ENCODE results near the gene RYR2.
A peak's percentile ranks its signal among the peaks of the same experiment; 100 is the strongest.

The RYR2 gene

DNA sequence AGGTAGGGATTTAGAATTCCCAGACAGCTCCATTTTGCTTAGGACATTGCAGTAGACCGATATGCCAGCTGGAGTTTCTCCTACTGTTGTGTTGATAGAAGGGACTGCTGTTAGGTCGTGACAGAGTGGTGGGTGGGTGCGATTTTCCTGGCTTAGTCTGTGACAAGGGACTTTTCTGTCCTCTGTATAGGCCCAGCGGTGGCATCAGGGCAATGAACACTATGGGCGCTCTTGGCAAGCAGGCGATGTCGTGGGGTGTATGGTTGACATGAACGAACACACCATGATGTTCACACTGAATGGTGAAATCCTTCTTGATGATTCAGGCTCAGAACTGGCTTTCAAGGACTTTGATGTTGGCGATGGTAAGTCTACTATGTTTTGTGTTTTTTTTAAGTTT, 527.0 kb downstream of the RYR2 start:
- no peak for DNase-seq (ENCODE audit: low read depth)

DNA sequence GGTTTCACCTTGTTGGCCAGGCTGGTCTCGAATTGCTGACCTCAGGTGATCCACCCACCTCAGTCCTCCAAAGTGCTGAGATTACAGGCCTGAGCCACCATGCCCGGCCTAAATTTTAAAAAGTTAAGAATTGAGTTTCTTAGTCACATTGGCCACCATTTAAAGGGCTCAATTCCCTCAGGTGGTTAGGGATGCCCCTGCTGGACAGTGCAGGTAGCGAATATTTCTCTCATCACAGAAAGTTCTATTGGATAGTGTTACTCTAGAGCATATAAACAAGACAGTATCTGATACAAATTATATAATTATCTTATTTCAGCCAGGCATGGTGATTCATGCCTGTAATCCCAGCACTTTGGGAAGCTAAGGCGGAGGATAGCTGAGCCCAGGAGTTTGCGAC, 528.5 kb downstream of the RYR2 start:
- no peak for DNase-seq (ENCODE audit: low read depth)

DNA sequence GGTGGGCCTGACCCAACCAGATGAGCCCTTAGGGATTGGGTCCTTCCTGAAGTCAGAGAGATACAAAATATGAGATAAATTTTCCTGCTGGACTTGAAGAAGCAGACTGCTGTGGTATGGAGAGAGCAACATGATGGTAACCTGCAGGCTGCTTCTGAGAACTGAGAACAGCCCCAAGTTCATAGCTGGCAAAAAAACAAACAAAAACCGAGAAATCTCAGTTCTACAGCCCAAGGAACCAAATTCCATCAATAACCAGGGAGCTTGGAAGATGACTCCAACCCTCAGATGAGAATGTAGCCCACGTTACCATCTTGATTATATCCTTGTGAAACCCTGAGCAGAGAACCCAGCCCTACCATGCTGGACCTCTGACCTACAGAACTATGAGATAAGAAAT, 532.6 kb downstream of the RYR2 start:
- DNase-seq (ENCODE audit: low read depth) = no peak

DNA sequence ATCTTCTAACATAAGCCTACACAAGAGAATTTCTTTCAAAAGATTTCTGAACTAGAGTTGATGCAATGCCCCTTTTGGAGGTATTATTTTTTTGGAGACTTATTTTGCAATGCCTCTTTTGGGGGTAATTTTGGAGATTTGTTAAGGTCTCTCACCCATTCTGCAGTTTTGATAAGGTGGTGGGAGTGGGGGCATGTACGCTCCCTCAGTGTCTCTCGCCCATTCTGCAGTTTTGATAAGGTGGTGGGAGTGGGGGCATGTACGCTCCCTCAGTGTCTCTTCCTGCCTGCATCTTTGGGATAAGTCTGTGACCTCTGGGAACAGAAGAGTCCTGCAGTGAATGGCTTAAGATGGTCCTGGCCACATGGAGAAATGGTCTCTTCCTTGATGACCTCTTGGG, 536.6 kb downstream of the RYR2 start:
- DNase-seq (ENCODE audit: low read depth) = no peak

DNA sequence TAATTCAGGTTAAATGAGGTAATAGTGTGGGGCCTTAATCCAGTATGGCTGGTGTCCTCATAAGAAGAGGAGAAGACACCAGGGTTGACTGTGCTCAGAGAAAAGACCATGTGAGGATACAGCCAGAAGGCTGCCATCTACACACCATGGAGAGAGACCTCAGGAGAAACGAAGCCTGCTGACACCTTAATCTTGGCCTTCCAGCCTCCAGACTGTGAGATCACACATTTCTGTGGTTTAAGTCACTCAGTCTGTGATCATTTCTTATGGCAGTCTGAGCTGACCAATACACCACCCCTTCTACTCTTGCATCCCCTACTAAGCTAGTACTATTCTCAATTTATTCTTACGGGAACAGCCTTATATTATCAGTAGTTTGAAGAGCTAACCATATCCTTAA, 538.7 kb downstream of the RYR2 start:
- no peak for DNase-seq (ENCODE audit: low read depth)

DNA sequence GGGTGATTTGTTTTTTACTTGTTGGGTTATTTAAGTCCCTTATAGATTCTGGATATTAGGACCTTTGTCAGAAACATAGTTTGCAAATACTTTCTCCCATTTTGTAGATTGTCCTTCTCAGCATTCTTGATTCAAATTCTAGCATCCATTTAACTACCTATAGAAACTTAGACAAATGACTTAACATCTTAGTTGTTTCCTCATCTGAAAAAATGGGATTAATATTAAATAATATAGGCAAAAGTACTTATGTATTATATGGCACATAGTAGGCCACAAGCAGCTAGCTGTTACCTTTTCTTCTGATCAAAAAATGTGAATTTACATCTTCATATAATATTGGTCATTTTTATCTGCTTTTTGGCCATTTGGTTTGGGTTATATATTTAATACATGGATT, 541.3 kb downstream of the RYR2 start:
- no peak for DNase-seq (ENCODE audit: low read depth)

DNA sequence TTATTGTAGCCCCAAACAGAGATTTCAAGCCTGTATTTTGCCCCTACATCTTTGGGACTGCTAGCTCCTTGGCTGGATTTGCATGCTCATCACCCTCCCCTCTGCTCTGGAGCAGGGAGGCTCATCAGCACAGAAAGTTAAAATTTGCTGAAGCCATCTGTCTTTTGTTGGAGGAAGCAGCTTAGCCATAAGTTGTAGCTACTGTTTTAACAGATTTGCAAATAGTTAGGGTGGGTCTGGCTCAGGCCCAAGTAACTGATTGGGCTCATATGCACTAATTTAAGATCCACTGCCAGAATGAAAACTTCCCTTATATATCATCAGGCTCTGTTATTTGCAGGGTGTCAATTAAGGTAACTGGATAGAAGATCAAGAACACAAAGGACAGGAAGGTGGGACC, 541.8 kb downstream of the RYR2 start:
- no peak for DNase-seq (ENCODE audit: low read depth)

DNA sequence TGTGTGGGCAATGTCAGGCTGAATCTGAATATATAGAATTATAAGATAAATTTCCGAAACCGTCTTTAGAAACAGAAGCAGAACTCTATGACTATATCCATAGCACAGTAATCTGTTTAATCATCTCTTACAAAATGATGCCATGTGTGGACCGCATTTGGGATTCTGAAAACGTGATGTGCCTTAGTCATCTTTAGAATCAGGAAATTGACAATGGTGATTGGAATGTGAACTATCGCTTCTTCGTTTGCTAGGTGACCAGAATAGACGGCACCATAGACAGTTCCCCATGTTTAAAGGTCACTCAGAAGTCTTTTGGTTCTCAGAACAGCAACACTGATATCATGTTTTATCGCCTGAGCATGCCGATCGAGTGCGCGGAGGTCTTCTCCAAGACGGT, 548.4 kb downstream of the RYR2 start:
- no peak for DNase-seq (ENCODE audit: low read depth)

DNA sequence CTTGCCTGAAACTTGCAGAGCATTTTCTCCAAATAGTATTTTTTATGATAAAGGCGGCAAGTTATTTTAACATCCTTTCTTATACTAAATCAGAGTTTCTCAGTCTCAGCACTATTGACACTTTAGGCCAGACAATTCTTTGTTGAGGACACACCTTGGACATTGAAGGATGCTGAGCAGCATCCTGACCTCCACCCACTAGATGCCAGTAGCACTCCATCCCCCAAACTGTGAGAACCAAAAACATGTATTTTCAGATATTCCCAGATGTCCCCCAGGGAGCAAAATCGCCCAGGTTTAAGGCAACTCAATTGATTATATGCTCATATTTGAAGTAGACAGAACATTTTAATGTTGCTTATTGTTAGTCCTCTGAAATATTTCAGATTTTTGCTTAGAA, 549.4 kb downstream of the RYR2 start:
- DNase-seq (ENCODE audit: low read depth) = no peak

DNA sequence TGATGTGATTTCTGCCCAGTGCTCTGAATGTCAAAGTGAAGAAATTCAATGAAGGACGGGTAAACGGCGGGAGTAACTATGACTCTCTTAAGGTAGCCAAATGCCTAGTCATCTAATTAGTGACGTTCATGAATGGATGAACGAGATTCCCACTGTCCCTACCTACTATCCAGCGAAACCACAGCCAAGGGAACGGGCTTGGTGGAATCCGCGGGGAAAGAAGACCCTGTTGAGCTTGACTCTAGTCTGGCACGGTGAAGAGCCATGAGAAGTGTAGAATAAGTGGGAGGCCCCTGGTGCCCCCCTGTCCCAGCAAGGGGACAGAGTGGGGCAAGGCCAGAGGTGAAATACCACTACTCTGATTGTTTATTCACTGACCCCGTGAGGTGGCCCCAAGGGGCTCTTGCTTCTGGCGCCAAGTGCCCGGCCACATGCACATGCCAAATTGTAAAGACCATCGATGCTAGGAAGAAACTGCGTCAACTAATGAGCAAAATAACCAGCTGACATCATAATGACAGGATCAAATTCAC, 561.1 kb downstream of the RYR2 start:
- peak; percentile 30 for DNase-seq (ENCODE audit: low read depth)

DNA sequence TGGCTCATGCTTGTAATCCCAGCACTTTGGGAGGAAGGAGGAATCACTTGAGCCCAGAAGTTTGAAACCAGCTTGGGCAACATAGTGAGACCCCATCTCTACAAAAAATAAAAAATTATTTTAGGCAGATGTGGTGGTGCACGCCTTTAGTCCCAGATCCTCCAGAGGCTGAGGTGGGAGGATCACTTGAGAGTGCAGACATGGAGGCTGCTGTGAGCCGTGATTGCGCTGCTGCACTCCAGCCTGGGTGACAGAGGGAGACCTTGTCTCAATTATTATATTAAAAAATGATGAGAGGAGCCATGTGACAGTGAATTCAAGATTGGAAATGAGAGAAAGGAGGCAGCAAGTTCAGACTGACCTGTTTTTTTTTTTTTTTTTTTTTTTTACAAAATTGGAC, 566.4 kb downstream of the RYR2 start:
- no peak for DNase-seq (ENCODE audit: low read depth)

DNA sequence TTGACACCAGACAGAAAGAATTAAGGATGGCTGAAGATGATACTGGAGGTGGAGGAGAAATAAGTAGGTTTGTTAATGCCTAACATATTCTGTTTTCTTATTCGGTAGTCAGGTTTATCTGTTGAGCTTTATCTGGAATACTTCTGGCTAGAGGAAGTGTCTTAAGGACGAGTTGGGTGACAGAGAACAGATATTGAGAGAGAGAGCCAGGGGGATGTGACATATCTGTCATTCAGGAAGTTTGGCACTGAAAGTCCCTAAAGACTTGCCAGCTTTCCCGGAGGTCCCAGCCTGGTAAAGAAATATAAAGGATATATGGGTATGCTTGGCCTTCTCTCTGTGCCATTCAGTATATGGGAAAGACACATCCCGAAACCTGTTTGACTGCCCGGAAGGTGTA, 568.2 kb downstream of the RYR2 start:
- no peak for DNase-seq (ENCODE audit: low read depth)

DNA sequence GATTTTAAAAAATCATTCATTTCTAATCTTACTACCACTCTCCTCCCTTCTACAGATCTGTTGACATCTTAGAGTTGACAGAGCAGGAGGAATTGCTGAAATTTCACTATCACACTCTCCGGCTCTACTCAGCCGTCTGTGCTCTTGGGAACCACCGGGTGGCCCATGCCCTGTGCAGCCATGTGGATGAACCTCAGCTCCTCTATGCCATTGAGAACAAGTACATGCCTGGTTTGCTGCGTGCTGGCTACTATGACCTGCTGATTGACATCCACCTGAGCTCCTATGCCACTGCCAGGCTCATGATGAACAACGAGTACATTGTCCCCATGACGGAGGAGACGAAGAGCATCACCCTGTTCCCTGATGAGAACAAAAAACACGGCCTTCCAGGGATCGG, 572.0 kb downstream of the RYR2 start:
- DNase-seq (ENCODE audit: low read depth) = no peak

DNA sequence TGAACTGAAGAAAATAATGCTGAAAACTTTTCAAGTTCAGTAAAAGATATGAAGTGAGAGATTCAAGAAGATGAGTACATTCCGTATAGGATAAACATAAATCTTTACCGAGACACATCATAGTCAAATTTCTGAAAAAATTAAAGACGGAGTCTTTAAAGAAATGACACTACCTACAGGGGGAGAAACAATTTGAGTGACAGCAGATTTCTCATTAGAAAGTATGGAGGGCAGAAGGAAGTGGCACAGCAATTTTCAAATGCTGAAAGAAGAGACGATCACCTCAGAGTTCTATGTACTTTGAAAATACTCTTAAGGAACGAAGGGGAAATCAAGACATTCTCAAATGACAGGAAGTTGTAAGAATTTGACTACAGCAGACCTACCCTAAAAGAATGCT, 577.6 kb downstream of the RYR2 start:
- no peak for DNase-seq (ENCODE audit: low read depth)

DNA sequence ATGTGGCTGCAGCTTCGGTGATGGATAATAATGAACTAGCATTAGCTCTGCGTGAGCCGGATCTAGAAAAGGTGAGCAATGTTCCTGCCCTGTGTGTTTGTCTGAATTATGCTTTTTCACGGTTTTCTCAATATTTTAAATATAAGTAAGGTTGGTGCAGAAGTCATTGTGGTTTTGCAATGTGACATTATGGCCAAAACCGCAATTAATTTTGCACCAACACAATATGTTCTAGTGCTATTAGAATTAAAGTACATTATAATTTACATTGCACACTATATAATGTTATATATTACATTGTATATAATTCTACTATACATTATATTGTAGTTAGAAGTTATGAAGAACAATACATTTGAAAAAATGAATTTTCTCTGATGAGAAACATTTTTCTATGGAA, 592.9 kb downstream of the RYR2 start:
- DNase-seq (ENCODE audit: low read depth) = no peak

DNA sequence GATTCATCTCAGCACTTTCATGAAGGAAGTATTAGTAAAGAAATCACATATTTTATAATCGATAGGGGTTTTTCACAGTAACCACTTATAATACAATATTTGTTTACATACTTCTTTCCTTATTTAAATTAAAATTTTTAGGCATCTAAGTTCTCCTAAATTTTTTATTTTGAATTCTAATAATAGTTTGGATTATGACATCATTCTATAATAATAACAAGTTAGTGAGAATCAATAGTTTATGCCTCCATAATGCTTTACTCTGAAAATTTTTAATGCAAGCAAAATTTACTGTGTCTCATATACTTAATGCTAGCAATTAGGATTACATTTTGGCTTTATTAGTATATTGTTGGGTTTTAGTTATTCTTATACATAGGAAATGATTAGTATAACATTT, 596.6 kb downstream of the RYR2 start:
- DNase-seq (ENCODE audit: low read depth) = no peak

DNA sequence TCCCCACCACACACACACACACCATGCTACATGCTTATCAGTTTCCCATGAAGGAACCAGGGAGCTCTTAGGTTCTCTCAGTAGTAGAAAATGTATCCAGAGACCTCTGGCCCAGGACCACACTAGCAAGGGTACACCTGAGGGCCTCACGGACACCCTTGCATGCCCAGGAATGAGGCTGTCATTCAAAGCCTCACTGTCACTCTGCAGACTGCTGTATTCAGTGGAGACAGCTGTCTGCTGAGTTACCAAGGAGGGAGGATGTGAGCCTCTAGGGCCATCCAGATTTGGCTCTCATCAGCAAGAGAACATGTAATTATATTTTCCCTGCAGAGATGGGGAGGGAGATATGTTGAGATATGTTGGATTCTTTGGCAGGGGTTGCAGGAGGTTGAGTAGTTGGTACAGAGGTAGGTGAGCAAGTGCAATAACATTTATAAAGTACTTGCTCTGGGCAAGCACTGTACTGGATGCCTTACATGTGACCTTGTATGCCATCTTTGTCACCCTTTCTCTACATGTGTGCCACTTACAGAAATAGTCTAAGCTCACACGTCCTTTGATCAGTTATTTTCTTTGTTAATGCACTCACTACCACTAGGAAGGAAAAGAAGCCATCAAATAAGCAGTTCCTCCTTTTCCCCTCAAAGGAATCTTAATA, 598.2 kb downstream of the RYR2 start:
- no peak for DNase-seq (ENCODE audit: low read depth)

DNA sequence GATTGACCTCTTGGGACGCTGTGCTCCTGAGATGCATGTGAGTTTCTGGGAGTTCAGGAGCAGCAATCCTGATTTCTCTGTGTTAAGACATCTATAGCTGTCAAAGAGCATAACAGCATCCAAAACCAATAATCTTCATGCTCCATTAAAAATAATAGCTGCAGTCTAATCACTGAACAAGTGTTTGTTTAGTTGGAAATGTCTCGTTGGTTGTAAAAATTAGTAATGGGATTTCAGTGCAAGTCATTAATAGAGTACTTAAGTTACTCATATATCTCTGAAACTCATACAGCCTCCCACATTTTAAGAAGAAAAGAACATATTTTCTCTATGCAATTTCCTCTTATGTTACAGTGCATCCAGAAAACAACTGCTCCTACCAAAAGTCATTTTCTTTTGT, 599.0 kb downstream of the RYR2 start:
- DNase-seq (ENCODE audit: low read depth) = no peak

DNA sequence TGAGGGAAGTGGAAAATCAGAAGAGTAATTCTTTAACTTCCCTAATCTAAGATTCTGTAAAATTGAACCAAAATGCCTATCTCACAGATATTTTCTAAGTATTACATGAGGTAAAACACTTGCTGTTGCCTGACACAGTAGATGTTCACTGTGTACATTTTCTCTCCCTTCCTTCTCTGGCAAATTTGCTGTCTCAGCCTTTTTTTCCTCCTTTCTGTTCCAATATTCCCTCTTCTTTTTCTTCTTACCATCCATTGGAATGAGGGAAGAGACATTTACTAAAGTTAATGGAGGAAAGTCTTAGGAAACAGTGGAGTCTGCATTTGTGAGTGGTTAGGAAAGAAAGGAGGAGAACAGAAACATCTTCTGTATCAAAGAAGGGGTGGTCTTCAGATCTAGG, 608.8 kb downstream of the RYR2 start:
- DNase-seq (ENCODE audit: low read depth) = no peak

DNA sequence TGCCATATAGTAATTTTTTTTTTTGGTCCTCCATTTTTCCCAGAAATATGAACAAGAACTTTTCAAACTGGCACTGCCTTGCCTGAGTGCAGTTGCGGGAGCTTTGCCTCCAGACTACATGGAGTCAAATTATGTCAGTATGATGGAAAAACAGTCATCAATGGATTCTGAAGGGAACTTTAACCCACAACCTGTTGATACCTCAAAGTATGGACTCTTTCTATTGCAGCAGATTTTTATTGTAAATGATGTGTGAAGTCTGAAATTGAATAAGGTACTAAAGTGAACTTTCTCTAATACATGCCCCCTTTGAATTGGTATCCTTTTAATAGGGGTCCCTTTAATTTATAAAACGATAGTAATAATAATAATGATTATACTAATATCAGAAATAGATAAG, 613.8 kb downstream of the RYR2 start:
- DNase-seq (ENCODE audit: low read depth) = no peak

DNA sequence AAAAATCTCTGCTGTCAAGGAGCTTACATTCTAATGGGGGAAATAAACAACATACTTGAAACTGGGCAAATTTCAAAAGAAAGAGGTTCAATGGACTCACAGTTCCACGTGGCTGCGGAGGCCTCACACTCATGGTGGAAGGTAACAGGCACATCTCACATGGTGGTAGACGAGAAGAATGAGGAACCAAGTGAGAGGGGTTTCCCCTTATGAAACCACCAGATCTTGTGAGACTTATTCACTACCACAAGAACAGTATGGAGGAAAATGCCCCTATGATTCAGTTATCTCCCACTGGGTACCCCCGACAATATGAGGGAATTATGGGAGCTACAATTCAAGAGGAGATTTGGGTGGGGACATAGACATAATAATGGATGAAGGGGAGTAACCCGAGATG, 622.4 kb downstream of the RYR2 start:
- DNase-seq (ENCODE audit: low read depth) = no peak

DNA sequence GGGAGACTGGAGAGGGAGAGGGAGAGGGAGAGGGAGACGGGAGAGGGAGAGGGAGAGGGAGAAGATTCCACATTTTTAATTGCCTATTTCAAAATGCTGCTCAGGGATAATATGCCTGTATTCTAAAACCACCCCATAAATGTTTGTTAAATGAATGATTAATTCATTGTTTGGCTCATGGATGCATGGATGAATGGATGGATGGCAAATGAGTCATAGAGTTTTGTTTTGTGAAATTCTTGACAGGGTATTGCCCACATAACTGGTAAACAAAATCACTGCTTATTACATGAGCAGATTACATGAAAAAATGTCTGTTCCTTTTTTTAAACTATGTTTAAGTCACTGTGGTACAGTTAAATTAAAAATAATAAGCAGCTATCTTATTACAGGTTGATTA, 628.3 kb downstream of the RYR2 start:
- DNase-seq (ENCODE audit: low read depth) = no peak

DNA sequence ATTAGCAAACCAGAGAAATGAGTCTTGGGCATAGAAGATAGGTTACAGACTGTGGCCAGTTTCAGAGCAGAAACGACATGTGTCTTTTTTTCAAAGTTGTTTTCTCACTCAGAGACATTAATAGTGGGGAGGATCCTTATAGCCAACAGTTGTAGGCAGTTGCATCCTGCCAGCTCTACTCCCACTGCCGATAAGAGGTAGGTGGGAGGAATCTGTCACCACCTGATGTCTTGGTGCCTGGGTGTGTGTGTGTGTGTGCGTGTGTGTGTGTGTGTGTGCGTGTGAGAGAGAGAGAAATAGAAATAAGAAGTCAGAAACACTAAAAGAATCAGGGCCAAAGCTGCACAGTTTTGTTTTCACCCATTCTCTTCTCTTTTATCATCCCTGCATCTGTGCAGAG, 629.3 kb downstream of the RYR2 start:
- no peak for DNase-seq (ENCODE audit: low read depth)

DNA sequence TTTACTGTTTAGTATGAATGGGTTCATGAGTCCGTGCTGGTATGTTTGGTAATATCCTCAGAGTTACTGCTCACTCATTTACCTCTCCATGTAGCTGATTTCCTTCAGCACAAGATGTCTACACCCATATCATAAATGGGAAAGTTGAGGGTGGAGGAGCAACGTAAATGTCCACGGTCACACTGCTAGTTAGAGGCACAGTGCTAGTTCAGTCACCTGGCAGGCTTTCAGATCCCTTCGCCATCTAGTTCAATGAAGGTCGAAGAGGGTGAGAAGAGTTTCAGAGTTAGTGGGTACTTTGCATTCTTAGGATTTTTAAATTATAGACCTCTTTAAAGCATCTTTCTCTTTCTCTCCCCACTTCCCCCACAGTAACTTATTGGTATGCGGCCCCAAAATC, 630.0 kb downstream of the RYR2 start:
- DNase-seq (ENCODE audit: low read depth) = no peak

DNA sequence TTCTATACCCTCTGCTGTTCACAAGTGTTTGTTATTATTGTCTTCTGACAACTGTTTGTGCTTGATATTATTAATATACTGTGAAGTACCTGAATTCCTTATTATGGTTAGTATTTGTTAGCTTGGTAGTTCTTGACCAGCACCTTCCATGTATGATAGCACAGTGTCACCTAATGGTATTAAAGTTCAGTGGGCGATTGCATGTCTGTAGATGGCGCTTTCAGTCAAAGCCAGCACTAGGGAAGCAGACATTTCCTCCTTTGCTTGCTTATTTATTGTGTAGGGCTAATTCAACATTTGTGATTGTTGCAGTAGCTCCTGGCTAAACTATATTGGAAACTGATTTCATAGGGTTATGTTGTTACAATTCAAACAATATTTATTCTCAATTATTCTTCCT, 630.8 kb downstream of the RYR2 start:
- DNase-seq (ENCODE audit: low read depth) = no peak
